Muscle layer of duodenum (tissue), 2 donors: ENCODE measurements around the gene PDXK.

Experiments used
- H3K27ac ChIP-seq: one replicate; pipeline ENCODE4 v1.7.0; 2013; ENCODE audit warnings: mild to moderate bottlenecking, low read length
- H3K27me3 ChIP-seq: one replicate; pipeline ENCODE4 v1.7.0; 2013; ENCODE audit warnings: low read depth, mild to moderate bottlenecking, control low read depth, low read length
- H3K36me3 ChIP-seq, 2 donors: one replicate each; pipeline ENCODE4 v1.7.0; 2013; ENCODE audit warnings: low read length in 2 of 2, control low read depth in 1 of 2, mild to moderate bottlenecking in 1 of 2; ENCODE audit not compliant: insufficient read depth in 2 of 2, control insufficient read depth in 1 of 2
- H3K4me1 ChIP-seq, 2 donors: one replicate each; pipeline ENCODE4 v1.7.0; 2013; ENCODE audit warnings: low read length in 2 of 2, mild to moderate bottlenecking in 2 of 2, control low read depth in 1 of 2, moderate library complexity in 1 of 2; ENCODE audit not compliant: insufficient read depth in 2 of 2, control insufficient read depth in 1 of 2
- H3K4me3 ChIP-seq, 2 donors: one replicate each; pipeline ENCODE4 v1.7.0; 2013; ENCODE audit warnings: low read length in 2 of 2, low read depth in 1 of 2, mild to moderate bottlenecking in 1 of 2
- H3K9me3 ChIP-seq, 2 donors: one replicate each; pipeline ENCODE4 v1.7.0; 2013; ENCODE audit warnings: low read length in 2 of 2, control low read depth in 1 of 2, mild to moderate bottlenecking in 1 of 2; ENCODE audit not compliant: control insufficient read depth in 1 of 2
- donor health status: healthy.

The PDXK gene

DNA sequence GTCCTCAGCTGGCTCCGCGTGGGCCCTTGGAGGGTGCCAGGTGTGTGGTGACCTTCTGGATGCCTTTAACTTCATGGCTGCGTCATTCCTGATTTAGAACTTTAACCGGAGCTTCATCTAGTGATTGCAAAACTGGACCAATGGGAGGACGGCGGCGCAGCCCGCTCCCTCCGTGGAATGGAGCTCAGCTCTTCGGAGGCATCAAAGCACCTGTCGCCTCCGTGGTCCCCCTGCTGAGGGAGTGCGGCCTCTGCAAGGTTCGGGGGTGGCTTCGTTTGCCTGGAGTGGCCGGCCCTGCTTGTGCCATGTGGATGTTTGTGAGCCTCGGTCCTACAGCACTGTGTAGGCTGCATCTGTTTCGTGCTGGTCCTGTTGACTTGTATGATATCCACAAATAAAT lies 43.0 kb downstream of the PDXK start:
- no peaks in the 10 kb centered on the region for H3K27me3 ChIP-seq
- peaks cover 0 to 5% of the 10 kb centered on the region in 2 donors for H3K4me1 ChIP-seq
- peaks cover 5 to 22% of the 10 kb centered on the region in 2 donors for H3K36me3 ChIP-seq
- H3K9me3 ChIP-seq, result no peaks in the 10 kb centered on the region
- H3K27ac ChIP-seq, result no peak overlapping the region
- no peak overlapping the region for H3K4me3 ChIP-seq

DNA sequence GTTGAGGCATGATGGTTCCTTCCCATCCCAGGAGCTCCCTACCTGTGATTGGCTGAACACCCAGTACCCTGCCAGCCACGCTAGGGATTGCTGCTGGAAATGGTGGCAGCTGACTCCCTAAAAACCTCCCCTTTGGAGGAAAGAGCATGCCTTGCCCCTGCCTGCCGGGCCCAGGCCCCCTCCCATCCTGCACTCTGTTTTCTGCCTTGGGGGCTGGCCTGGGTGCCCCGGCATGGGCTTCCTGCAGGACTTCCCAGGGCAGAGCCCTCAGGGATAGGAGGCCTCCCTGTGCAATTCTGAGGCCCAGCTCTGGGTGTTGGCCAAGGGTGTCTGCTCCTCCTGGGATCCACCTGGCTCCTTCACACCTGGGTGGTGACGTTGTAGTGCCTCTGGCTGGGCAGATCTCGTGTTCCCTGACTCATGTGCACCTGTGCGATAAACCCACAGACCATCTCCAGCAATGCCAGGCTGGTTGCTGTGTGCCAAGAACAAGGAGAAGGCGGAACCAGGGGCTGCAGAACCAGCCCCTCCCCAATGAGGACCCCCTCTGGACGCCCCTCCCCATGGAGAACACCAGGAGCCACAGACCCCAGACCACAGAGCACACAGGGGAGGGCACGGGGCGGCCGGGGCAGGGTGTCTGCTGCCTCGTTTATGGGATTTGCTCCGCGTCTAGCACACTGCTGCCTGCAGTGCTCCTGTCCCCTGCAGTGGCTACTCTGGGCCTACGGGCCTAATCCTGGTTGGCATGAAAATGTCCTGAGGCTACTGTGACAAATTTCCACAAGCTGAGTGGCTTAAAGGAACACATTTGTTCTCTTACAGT lies 43.6 kb downstream of the PDXK start:
- Histone ChIP-seq H3K4me1 (peaks cover 0 to 11% of the 10 kb centered on the region in 2 donors), H3K36me3 (peaks cover 5 to 18% of the 10 kb centered on the region in 2 donors), H3K27ac (no peak overlapping the region)

DNA sequence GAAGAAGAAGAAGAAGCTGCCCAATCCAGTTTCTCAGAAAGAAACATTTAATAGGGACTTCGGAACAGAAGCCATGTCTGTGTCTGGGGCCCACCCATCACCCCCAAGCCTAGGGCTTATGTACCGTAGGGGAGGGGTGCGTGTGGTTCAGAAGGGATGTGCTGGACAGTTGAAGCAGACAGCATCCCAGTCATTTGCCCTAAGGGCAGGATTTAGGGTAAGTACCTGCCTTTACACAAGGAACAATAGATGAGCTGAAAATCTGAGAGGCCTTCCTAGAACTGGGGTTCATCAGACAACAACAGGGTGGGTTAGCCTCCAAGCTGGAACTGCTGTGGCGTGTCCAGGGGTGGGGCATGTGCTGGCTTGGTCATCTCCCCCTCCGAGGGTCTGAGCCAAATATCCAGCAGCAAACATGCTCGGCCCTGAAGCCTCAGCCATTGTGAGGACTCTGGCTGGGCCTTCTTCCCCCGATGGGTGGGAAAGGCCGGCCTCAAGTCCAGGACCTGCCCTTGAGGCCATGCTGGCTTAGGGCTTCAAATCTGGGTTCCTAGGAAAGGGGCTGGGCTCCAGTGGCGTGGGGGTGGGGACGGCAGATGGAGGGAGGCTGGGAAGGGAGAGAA lies 45.1 kb downstream of the PDXK start:
- H3K36me3 ChIP-seq, result peaks cover under 1 to 18% of the 10 kb centered on the region in 2 donors
- H3K27ac ChIP-seq, result no peak overlapping the region
- no peak overlapping the region for H3K4me3 ChIP-seq

More for the DNA sequence above, 43.6 kb downstream of the PDXK start:
- Histone ChIP-seq H3K9me3 (no peaks in the 10 kb centered on the region), H3K27me3 (no peaks in the 10 kb centered on the region), H3K4me3 (no peak overlapping the region)

DNA sequence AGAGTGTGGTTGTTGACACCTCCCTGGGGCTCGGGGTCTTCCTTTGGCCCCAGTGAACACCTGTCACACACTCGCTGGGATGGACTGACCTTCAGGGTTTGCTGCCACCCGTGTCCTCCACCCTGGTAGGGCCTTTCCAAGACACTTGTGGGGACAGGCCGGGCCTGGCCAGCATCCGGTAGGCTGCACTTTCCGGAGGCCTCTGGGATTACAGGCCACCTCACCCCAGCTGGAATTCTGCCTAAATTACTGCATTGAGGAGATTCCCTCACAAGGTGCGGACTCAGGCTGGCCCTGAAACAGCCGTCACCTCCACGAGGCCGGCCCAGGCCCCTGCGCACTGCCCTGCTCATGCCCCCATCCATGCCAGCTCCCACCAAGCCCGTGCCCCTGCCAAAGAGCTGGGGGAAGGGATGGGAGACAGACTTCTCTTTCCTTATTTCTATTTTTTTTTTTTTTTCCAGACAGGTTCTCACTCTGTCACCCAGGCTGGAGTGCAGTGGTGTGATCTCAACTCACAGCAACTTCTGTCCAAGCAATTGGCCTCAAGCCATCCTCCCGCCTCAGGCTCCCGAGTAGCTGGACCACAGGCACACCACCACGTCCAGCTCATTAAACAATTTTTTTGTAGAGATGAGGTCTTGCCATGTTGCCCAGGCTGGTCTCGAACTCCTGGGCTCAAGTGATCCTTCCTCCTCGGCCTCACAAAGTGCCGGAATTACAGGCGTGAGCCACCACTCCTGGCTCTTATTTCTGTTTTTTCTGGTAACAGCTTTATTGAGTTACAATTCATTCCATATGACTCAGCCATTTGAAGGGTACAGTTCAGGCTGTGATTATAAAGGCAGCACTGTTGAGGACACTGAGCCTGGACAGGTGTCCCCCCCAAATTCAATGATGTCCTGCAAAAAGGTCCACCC lies 45.9 kb downstream of the PDXK start:
- Histone ChIP-seq H3K9me3 (no peaks in the 10 kb centered on the region), H3K4me3 (no peak overlapping the region), H3K36me3 (peaks cover 0 to 18% of the 10 kb centered on the region in 2 donors), H3K4me1 (peaks cover 0 to 12% of the 10 kb centered on the region in 2 donors), H3K27me3 (no peaks in the 10 kb centered on the region), H3K27ac (no peak overlapping the region)

More for the DNA sequence above, 45.1 kb downstream of the PDXK start:
- Histone ChIP-seq H3K27me3 (no peaks in the 10 kb centered on the region), H3K9me3 (no peaks in the 10 kb centered on the region), H3K4me1 (peaks cover 0 to 12% of the 10 kb centered on the region in 2 donors)

DNA sequence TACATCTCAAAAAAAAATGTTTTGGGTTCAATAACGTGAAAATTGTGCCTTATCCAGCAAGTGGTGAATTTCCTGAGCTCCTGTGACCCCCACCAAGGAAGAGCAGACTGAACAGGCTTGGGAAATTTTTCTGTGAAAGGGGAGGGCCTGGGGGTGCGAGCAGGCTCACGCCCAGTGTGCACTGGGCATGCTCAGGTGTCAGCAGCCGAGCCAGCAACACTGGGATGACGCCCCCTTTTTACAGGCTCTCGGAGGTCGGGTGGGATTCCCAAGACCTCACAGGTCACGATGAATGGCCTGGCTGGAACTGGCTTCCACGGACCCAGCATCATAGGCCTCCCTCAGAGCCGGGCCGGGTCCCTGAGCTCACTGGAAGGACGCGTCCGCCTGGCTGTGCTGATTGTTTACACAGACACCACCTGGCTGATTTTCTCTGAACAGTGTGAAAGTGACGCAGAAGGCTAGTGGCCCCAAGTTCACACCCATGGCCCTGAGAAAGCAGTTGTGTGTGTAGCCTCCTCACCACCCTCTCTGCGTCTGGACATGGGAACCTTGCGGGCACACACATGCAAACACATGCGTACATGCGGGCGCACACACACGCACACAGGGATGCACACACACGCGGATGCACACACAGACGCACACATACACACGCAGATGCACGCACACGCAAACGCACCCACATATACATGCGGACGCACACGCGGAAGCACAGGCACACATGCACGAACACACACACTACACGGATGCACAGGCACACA lies 48.0 kb downstream of the PDXK start:
- H3K9me3 ChIP-seq, result no peaks in the 10 kb centered on the region
- H3K4me3 ChIP-seq, result no peak overlapping the region
- H3K36me3 ChIP-seq, result peaks cover 0 to 12% of the 10 kb centered on the region in 2 donors
- no peaks in the 10 kb centered on the region for H3K27me3 ChIP-seq
- no peak overlapping the region for H3K27ac ChIP-seq
- H3K4me1 ChIP-seq, result peaks cover 0 to 12% of the 10 kb centered on the region in 2 donors

DNA sequence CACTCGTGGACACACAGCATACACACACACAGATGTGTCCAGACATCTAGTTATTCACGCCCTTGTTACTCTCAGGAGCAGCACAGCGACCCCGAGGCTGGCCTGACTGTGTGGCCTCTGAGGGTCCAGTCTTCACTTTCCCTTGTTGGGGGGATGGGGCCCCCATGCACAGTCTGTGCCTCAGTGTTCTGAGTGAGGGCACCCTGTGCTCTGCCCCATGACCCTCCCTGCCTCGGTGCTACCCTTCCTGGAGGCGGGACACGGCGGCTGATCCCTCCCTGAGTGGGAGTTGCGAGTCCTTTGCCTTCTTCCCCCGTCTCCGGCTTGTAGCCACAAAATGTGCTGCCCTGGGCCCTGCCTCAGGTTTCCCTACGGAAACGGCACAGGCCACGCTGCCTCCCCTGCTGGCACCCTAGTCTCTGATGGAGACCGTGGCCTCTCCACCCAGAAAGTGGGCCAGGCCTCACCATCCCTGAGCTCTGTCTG lies 48.6 kb downstream of the PDXK start:
- H3K27ac ChIP-seq, result peak overlapping the region; percentile 16
- H3K27me3 ChIP-seq, result no peaks in the 10 kb centered on the region
- peaks cover 0 to 8% of the 10 kb centered on the region in 2 donors for H3K36me3 ChIP-seq
- H3K4me1 ChIP-seq, result peaks cover 0 to 12% of the 10 kb centered on the region in 2 donors
- no peak overlapping the region for H3K4me3 ChIP-seq
- H3K9me3 ChIP-seq, result no peaks in the 10 kb centered on the region

DNA sequence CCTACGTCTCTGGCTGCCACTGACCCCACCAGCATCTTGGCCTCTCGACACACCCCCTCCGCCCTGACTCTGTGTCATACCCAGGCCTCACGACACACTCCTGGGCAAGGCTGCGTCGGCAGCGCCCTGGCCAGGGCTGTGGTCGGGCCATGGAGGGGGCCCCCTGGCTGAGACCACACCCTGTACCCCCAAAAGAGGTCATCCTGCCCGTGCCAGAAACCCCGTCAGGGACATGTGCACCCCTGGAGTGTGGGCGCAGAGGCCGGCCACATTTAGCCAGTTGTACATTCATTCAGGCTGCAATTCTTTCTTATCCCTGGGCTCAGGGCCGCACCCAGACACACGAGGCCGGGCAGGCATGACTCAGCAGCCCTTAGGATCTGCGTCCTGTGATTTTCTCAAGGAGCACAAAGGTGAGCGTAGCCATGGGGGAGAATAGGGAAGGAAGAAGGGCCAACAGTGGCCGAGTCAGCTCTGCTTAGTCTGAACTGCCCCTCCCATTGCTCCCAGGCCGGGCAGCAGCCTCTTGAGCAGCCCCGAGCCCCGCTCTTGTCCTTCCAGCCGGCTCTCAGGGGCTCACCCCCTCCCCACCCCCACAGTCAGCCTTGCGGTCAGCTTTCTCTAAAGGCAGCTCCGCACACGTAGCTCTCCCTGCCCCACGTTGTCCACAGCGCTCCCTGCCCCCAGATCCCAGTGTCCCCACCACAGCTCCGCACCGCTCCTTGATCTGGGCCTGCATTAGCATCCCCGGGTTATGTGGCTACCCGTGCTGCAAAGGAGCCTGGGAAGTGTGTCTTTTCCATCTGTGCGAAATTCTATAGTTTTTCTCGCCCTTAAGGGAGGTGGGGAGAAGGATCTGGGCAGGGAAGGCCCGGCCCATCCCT lies 49.3 kb downstream of the PDXK start:
- Histone ChIP-seq H3K4me3 (no peak overlapping the region), H3K9me3 (no peaks in the 10 kb centered on the region), H3K27ac (peak overlapping the region; percentile 16)

DNA sequence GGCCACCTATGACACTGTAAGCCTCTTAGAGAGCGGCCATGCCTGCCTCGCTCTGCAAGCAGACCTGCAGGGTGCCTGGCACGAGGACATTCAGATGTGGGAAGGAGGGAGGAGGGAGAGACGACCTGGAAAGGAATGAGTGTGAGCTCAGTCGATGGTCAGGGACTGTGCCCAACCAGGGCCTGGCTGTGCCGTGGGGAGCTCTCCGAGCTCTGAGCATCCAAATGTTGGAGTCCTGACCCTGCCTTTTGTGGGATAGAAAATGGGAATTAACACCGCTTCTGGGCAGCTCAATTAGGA lies 49.9 kb downstream of the PDXK start:
- H3K27me3 ChIP-seq, result no peaks in the 10 kb centered on the region
- H3K27ac ChIP-seq, result no peak overlapping the region
- peaks cover 7 to 15% of the 10 kb centered on the region in 2 donors for H3K36me3 ChIP-seq
- H3K4me3 ChIP-seq, result no peak overlapping the region
- no peaks in the 10 kb centered on the region for H3K9me3 ChIP-seq
- peaks cover 0 to 12% of the 10 kb centered on the region in 2 donors for H3K4me1 ChIP-seq

More for the DNA sequence above, 49.3 kb downstream of the PDXK start:
- no peaks in the 10 kb centered on the region for H3K27me3 ChIP-seq
- peaks cover under 1 to 9% of the 10 kb centered on the region in 2 donors for H3K36me3 ChIP-seq
- peaks cover 0 to 12% of the 10 kb centered on the region in 2 donors for H3K4me1 ChIP-seq

DNA sequence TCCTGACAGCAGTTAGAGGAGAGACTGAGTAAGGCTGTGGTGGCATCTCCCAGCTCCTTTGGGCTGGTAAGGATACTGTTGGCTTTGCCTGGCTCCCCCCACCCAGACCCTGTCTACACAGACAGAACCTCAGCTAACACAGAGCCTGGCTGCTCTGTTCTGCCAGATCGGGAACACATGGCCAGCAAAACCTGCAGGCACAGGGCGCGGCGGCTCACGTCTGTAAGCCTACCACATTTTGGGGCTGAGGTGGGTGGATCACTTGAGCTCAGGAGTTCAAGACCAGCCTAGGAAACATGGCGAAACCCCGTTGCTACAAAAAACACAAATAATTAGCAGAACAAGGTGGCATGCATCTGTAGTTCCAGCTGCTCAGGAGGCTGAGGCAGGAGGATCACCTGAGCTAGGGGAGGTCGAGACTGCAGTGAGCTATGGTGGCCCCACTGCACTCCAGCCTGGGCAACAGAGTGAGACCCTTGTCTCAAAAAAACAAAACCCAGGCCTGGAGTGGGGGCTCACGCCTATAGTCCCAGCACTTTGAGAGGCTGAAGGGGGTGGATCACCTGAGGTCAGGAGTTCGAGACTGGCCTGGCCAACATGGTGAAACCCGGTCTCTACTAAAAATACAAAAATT lies 50.5 kb downstream of the PDXK start:
- H3K36me3 ChIP-seq, result peaks cover 12 to 17% of the 10 kb centered on the region in 2 donors
- H3K9me3 ChIP-seq, result no peaks in the 10 kb centered on the region
- H3K4me3 ChIP-seq, result no peak overlapping the region
- H3K27me3 ChIP-seq, result no peaks in the 10 kb centered on the region
- H3K27ac ChIP-seq, result no peak overlapping the region
- peaks cover 0 to 16% of the 10 kb centered on the region in 2 donors for H3K4me1 ChIP-seq
